DND-41 (cell line): ENCODE data around the gene EFCAB11.

Experiments
- ATAC-seq: fragments of 200-7000 bp; cut with Tn5 transposase; 3 replicates; pipeline ENCODE4 v1.9.1; 2021; ENCODE audit warnings: low read depth; ENCODE audit not compliant: insufficient read depth
- DNase-seq: peaks from one replicate; pipeline ENCODE4 v3.0.0-alpha.2; 2020
- H2AFZ ChIP-seq: 2 replicates; pipeline ENCODE4 v1.6.0; 2012; ENCODE audit warnings: low read depth, low read length
- H3K27ac ChIP-seq: 2 replicates; pipeline ENCODE4 v1.5.1; 2012; ENCODE audit warnings: low read length, inconsistent platforms
- H3K27me3 ChIP-seq: fragments of 200-600 bp; sonication (generic); 2 replicates; pipeline ENCODE4 v1.6.0; 2012; ENCODE audit warnings: low read length, mild to moderate bottlenecking, inconsistent platforms; ENCODE audit not compliant: insufficient read depth, poor library complexity
- H3K36me3 ChIP-seq: 2 replicates; pipeline ENCODE4 v1.5.1; 2012; ENCODE audit warnings: low read length, inconsistent platforms; ENCODE audit not compliant: insufficient read depth
- H3K4me1 ChIP-seq: 2 replicates; pipeline ENCODE4 v1.5.1; 2012; ENCODE audit warnings: mild to moderate bottlenecking, low read length; ENCODE audit not compliant: insufficient read depth
- H3K4me2 ChIP-seq: 2 replicates; pipeline ENCODE4 v1.6.0; 2012; ENCODE audit warnings: mild to moderate bottlenecking, moderate library complexity, low read length, inconsistent platforms; ENCODE audit not compliant: insufficient read depth
- H3K4me3 ChIP-seq, 2 experiments: fragments of 200-600 bp in 1 of 2; shearing (Covaris generic) in 1 of 2; 2 replicates each; pipeline ENCODE4 v1.5.1; 2012 to 2016; ENCODE audit warnings: inconsistent platforms in 2 of 2, low read length in 2 of 2, mild to moderate bottlenecking in 2 of 2, low read depth in 1 of 2, moderate library complexity in 1 of 2
- H3K79me2 ChIP-seq: 2 replicates; pipeline ENCODE4 v1.6.0; 2012; ENCODE audit warnings: low read length, inconsistent platforms; ENCODE audit not compliant: insufficient read depth
- H3K9ac ChIP-seq: 2 replicates; pipeline ENCODE4 v1.6.0; 2012; ENCODE audit warnings: low read depth, mild to moderate bottlenecking, inconsistent platforms, low read length, moderate library complexity
- H3K9me3 ChIP-seq: 2 replicates; pipeline ENCODE4 v1.5.1; 2012; ENCODE audit warnings: low read length, moderate library complexity, mild to moderate bottlenecking, inconsistent platforms; ENCODE audit not compliant: insufficient read depth, severe bottlenecking
- H4K20me1 ChIP-seq: 2 replicates; pipeline ENCODE4 v1.6.0; 2012; ENCODE audit warnings: low read length; ENCODE audit not compliant: insufficient read depth
- EZH2 ChIP-seq: IDR thresholded peaks from 3 replicates; pipeline ENCODE4 v1.6.1; 2012; ENCODE audit warnings: borderline replicate concordance, low read depth, mild to moderate bottlenecking, moderate library complexity, low read length, inconsistent platforms; ENCODE audit not compliant: severe bottlenecking
- TF ChIP-seq, protein P1 (sequence below): IDR thresholded peaks from 2 replicates; pipeline ENCODE4 v1.5.1; 2012; ENCODE audit warnings: borderline replicate concordance, low read length, moderate library complexity, mild to moderate bottlenecking; ENCODE audit not compliant: poor library complexity, severe bottlenecking; ENCODE audit errors: extremely low read depth

Gene EFCAB11

DNA sequence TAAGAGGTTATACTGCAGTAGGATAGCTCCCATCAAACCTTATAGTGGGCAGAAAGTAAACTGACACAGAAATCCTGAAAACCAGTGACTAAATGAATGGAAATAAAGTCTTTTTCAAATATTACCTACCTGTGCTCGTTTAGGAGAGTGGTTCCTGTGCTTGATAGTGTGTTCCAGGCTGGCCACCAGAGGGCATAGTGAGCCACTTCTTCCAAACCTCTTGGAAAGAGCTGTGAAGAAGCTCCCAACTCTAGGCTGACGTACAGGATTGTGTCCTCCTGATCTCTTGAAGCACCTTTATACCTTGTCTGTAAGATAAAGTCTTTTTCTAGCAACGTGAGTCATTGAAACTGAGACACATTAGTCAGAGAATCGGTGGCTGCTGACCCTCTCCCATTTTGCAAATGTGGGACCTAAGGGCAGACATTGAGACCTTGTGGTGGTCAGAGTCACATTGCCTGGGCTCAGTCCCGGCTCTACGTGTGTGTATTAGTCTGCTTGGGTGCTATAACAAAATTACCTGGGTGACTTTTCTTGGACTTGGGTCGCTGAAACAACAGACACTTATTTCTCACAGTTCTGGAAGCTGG lies 18.8 kb upstream of the EFCAB11 start:
- peaks cover 3% of the 10 kb centered on the region for H4K20me1 ChIP-seq
- H3K36me3 ChIP-seq = peaks cover 83% of the 10 kb centered on the region
- H3K4me1 ChIP-seq = no peaks in the 10 kb centered on the region
- H3K9me3 ChIP-seq = no peaks in the 10 kb centered on the region
- H3K27me3 ChIP-seq = no peaks in the 10 kb centered on the region
- no peak overlapping the region for H2AFZ ChIP-seq
- no peak overlapping the region for H3K4me3 ChIP-seq
- H3K4me2 ChIP-seq = no peak overlapping the region
- H3K27ac ChIP-seq = no peak overlapping the region
- peak; percentile 95 for ATAC-seq
- H3K9ac ChIP-seq = no peak overlapping the region
- TF ChIP-seq EZH2 = no peak
- TF ChIP-seq, protein P1, sequence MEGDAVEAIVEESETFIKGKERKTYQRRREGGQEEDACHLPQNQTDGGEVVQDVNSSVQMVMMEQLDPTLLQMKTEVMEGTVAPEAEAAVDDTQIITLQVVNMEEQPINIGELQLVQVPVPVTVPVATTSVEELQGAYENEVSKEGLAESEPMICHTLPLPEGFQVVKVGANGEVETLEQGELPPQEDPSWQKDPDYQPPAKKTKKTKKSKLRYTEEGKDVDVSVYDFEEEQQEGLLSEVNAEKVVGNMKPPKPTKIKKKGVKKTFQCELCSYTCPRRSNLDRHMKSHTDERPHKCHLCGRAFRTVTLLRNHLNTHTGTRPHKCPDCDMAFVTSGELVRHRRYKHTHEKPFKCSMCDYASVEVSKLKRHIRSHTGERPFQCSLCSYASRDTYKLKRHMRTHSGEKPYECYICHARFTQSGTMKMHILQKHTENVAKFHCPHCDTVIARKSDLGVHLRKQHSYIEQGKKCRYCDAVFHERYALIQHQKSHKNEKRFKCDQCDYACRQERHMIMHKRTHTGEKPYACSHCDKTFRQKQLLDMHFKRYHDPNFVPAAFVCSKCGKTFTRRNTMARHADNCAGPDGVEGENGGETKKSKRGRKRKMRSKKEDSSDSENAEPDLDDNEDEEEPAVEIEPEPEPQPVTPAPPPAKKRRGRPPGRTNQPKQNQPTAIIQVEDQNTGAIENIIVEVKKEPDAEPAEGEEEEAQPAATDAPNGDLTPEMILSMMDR = peak; percentile 88
- DNase-seq = peak; percentile 67
- no peaks in the 10 kb centered on the region for H3K79me2 ChIP-seq

DNA sequence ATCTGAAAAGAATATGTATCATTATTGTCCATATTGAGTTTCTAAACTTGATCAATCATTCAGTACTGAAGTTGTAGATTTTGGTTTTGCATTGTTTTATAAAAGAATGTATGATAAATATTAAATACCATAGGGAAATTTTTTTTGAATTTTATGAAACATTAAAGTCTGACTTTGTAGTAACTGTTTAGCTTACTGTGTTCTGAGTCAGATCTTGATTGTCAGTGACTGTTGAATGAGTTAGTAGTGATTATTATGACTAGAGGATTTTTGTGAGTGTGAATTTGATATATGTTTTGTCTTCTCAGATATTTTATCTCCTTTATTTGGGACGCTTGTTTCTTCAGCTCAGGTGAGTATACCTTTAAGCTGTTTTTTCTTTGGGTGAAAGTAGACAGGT lies 11.3 kb upstream of the EFCAB11 start:
- H3K4me1 ChIP-seq = no peaks in the 10 kb centered on the region
- no peak for TF ChIP-seq EZH2
- TF ChIP-seq, protein P1 = no peak
- no peak for DNase-seq
- H3K9ac ChIP-seq = no peak overlapping the region
- H3K36me3 ChIP-seq = peaks cover 86% of the 10 kb centered on the region
- H3K79me2 ChIP-seq = peaks cover 33% of the 10 kb centered on the region
- no peak overlapping the region for H3K27ac ChIP-seq
- H3K9me3 ChIP-seq = no peaks in the 10 kb centered on the region
- no peaks in the 10 kb centered on the region for H3K27me3 ChIP-seq
- peaks cover 17% of the 10 kb centered on the region; the same call in 1 of the 2 replicates for H4K20me1 ChIP-seq
- no peak overlapping the region for H3K4me2 ChIP-seq
- H2AFZ ChIP-seq = no peak overlapping the region
- no peak for ATAC-seq
- no peak overlapping the region for H3K4me3 ChIP-seq

DNA sequence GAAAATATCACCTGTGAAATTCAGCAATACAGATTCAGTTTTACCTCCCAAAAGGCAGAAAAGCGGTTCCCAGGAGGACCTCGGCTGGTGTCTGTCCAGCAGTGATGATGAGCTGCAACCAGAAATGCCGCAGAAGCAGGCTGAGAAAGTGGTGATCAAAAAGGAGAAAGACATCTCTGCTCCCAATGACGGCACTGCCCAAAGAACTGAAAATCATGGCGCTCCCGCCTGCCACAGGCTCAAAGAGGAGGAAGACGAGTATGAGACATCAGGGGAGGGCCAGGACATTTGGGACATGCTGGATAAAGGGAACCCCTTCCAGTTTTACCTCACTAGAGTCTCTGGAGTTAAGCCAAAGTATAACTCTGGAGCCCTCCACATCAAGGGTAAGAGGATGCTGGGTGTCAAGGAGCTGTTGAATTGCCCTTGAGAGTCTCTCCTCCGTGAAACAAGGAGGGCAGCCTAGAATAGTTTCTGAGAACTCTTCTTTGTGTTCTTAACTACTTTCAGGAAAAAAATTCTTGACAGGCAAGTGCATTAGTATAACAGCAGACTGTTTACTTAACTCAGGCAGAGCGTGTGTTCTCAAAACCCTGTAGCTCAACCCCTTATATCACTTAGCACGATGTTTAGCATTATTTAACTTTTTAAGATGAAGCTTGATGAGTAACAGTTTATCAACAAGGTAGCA lies 8.9 kb upstream of the EFCAB11 start:
- Histone ChIP-seq H3K36me3 (peaks cover 87% of the 10 kb centered on the region), H3K4me1 (peaks cover 5% of the 10 kb centered on the region; the same call in 1 of the 2 replicates)
- TF ChIP-seq EZH2 = no peak
- TF ChIP-seq, protein P1 = no peak

More for the DNA sequence above, 8.9 kb upstream of the EFCAB11 start:
- H2AFZ ChIP-seq = no peak overlapping the region
- DNase-seq (no peak), ATAC-seq (no peak)
- H3K4me3 ChIP-seq = no peak overlapping the region
- H3K9me3 ChIP-seq = no peaks in the 10 kb centered on the region
- H3K27ac ChIP-seq = no peak overlapping the region
- H3K79me2 ChIP-seq = peaks cover 57% of the 10 kb centered on the region
- H4K20me1 ChIP-seq = peaks cover 18% of the 10 kb centered on the region; the same call in 1 of the 2 replicates
- no peak overlapping the region for H3K9ac ChIP-seq
- H3K4me2 ChIP-seq = no peak overlapping the region
- H3K27me3 ChIP-seq = no peaks in the 10 kb centered on the region
